ENCODE results near the gene SVIL.
"Not testable (repeated sequence)": the region's sequence is repeated elsewhere in the genome, so short reads cannot be mapped to it uniquely, and the experiment has no call there.

SVIL gene

GRCh38 chr10:29553544-29554250 is 81.1 kb downstream of the SVIL start:
- no peak for TF ChIP-seq POLR2A (IDR thresholded peaks at IDR 0.05; ENCODE audit: low read length)
- TF ChIP-seq GATA1 (IDR thresholded peaks at IDR 0.05; ENCODE audit: low read depth, low read length), result no peak
- no peak for DNase-seq

- not testable (repeated sequence) for DNase-seq
Observed at GRCh38 chr10:29553116-29553515, 81.7 kb downstream of the SVIL start.

GRCh38 chr10:29549493-29549892 is 85.3 kb downstream of the SVIL start:
- not testable (repeated sequence) for DNase-seq

- TF ChIP-seq POLR2A (IDR thresholded peaks at IDR 0.05; ENCODE audit: low read length) (no peak), GATA1 (IDR thresholded peaks at IDR 0.05; ENCODE audit: low read depth, low read length) (no peak)
- DNase-seq, result no peak
Observed at GRCh38 chr10:29546773-29547313, 87.9 kb downstream of the SVIL start.

- no peak for DNase-seq
- TF ChIP-seq POLR2A (IDR thresholded peaks at IDR 0.05; ENCODE audit: low read length) (no peak), GATA1 (IDR thresholded peaks at IDR 0.05; ENCODE audit: low read depth, low read length) (no peak)
Observed at GRCh38 chr10:29545122-29545521, 89.6 kb downstream of the SVIL start.

- no peak for TF ChIP-seq POLR2A (IDR thresholded peaks at IDR 0.05; ENCODE audit: low read length)
- no peak for TF ChIP-seq GATA1 (IDR thresholded peaks at IDR 0.05; ENCODE audit: low read depth, low read length)
- DNase-seq, result no peak
Observed at GRCh38 chr10:29543715-29544114, 91.1 kb downstream of the SVIL start.

- DNase-seq, result no peak
- TF ChIP-seq POLR2A (IDR thresholded peaks at IDR 0.05; ENCODE audit: low read length), result no peak
- no peak for TF ChIP-seq GATA1 (IDR thresholded peaks at IDR 0.05; ENCODE audit: low read depth, low read length)
Observed at GRCh38 chr10:29542723-29543122, 92.0 kb downstream of the SVIL start.

GRCh38 chr10:29541422-29542210 is 93.2 kb downstream of the SVIL start:
- no peak for DNase-seq
- TF ChIP-seq GATA1 (IDR thresholded peaks at IDR 0.05; ENCODE audit: low read depth, low read length) (no peak), POLR2A (IDR thresholded peaks at IDR 0.05; ENCODE audit: low read length) (no peak)

- TF ChIP-seq POLR2A (IDR thresholded peaks at IDR 0.05; ENCODE audit: low read length), result no peak
- no peak for TF ChIP-seq GATA1 (IDR thresholded peaks at IDR 0.05; ENCODE audit: low read depth, low read length)
- DNase-seq, result no peak
Observed at GRCh38 chr10:29540016-29540415, 94.8 kb downstream of the SVIL start.

GRCh38 chr10:29539412-29539811 is 95.4 kb downstream of the SVIL start:
- no peak for DNase-seq
- TF ChIP-seq GATA1 (IDR thresholded peaks at IDR 0.05; ENCODE audit: low read depth, low read length) (no peak), POLR2A (IDR thresholded peaks at IDR 0.05; ENCODE audit: low read length) (no peak)

- no peak for TF ChIP-seq POLR2A (IDR thresholded peaks at IDR 0.05; ENCODE audit: low read length)
- no peak for TF ChIP-seq GATA1 (IDR thresholded peaks at IDR 0.05; ENCODE audit: low read depth, low read length)
- DNase-seq, result no peak
Observed at GRCh38 chr10:29537799-29538198, 97.0 kb downstream of the SVIL start.

- not testable (repeated sequence) for DNase-seq
Observed at GRCh38 chr10:29536691-29537090, 98.1 kb downstream of the SVIL start.

- DNase-seq, result no peak
- TF ChIP-seq POLR2A (IDR thresholded peaks at IDR 0.05; ENCODE audit: low read length) (no peak), GATA1 (IDR thresholded peaks at IDR 0.05; ENCODE audit: low read depth, low read length) (no peak)
Observed at GRCh38 chr10:29535778-29536453, 98.9 kb downstream of the SVIL start.

GRCh38 chr10:29535012-29535777 is 99.6 kb downstream of the SVIL start:
- no peak for DNase-seq
- TF ChIP-seq GATA1 (IDR thresholded peaks at IDR 0.05; ENCODE audit: low read depth, low read length), result no peak
- no peak for TF ChIP-seq POLR2A (IDR thresholded peaks at IDR 0.05; ENCODE audit: low read length)

All from erythroblast (primary cell).